Neural cell (in vitro differentiated cells): ENCODE results near the gene GNG7.

ENCODE experiments used
- CTCF ChIP-seq: fragments of 450-650 bp; IDR thresholded peaks from 2 replicates; pipeline ENCODE4 v1.5.1; 2014; ENCODE audit warnings: antibody characterized with exemption, mild to moderate bottlenecking, moderate library complexity; ENCODE audit not compliant: poor library complexity, severe bottlenecking
- TF ChIP-seq, protein P1 (sequence below): IDR thresholded peaks from 2 replicates; pipeline ENCODE4 v1.6.1; 2012; ENCODE audit warnings: borderline replicate concordance

DNA sequence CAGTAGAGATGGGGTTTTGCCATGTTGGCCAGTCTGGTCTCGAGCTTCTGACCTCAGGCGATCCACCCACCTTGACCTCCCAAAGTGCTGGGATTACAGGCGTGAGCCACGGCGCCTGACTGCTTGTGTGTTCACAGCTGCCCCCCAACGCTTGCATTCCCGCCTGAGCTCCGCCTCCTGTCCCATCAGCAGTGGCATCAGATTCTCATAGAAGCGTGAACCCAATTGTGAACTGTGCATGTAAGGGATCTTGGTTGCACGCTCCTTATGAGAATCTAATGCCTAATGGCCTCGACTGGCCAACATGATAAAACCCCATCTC is 150.7 kb downstream of the GNG7 start:
- TF ChIP-seq CTCF = no peak
- TF ChIP-seq, protein P1, sequence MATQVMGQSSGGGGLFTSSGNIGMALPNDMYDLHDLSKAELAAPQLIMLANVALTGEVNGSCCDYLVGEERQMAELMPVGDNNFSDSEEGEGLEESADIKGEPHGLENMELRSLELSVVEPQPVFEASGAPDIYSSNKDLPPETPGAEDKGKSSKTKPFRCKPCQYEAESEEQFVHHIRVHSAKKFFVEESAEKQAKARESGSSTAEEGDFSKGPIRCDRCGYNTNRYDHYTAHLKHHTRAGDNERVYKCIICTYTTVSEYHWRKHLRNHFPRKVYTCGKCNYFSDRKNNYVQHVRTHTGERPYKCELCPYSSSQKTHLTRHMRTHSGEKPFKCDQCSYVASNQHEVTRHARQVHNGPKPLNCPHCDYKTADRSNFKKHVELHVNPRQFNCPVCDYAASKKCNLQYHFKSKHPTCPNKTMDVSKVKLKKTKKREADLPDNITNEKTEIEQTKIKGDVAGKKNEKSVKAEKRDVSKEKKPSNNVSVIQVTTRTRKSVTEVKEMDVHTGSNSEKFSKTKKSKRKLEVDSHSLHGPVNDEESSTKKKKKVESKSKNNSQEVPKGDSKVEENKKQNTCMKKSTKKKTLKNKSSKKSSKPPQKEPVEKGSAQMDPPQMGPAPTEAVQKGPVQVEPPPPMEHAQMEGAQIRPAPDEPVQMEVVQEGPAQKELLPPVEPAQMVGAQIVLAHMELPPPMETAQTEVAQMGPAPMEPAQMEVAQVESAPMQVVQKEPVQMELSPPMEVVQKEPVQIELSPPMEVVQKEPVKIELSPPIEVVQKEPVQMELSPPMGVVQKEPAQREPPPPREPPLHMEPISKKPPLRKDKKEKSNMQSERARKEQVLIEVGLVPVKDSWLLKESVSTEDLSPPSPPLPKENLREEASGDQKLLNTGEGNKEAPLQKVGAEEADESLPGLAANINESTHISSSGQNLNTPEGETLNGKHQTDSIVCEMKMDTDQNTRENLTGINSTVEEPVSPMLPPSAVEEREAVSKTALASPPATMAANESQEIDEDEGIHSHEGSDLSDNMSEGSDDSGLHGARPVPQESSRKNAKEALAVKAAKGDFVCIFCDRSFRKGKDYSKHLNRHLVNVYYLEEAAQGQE = no peak
